T-cell (primary cell): Measurements from ENCODE around the gene UBE2G2. TPM values are rescaled to one million over a fixed set of nuclear protein-coding genes. Genes with fewer than 3 reads are reported as not detected.

Source experiments
- ATAC-seq, 4 experiments: fragments of 200-7000 bp in 3 of 4; fragments of 150-1000 bp in 1 of 4; cut with Tn5 transposase; replicated peaks in 1 of 4; 1 replicate in 3 of 4; 2 replicates in 1 of 4; pipeline ENCODE4 v1.10.0; 2021; ENCODE audit warnings: moderate library complexity in 3 of 4, mild to moderate bottlenecking in 2 of 4, moderate number of reproducible peaks in 1 of 4
- CTCF ChIA-PET, 2 donors: fragments of 300-600 bp; sonication (Branson Sonifier 250); formaldehyde crosslinking; loops; one replicate each; lab custom pipeline; 2022; ENCODE audit warnings: antibody characterized with exemption in 2 of 2; lab: Charles Lee
- POLR2A ChIA-PET, 2 donors: fragments of 300-600 bp; sonication (Branson Sonifier 250); formaldehyde crosslinking; loops; one replicate each; lab custom pipeline; 2022; ENCODE audit warnings: antibody characterized with exemption in 2 of 2; lab: Charles Lee
- DNase-seq, 35 experiments: peaks; one replicate each; pipeline versions ENCODE4 v3.0.0 to v3.0.0-alpha.2; 2013 to 2023
- H3K27ac ChIP-seq: one replicate; pipeline ENCODE4 v1.5.1; 2013; ENCODE audit warnings: low read length
- H3K27me3 ChIP-seq, 2 experiments: replicated peaks in 1 of 2; 1 replicate in 1 of 2; 2 replicates in 1 of 2; pipeline versions ENCODE4 v1.6.1 to v1.7.0; 2013; ENCODE audit warnings: low read length in 1 of 2, mixed read lengths in 1 of 2; ENCODE audit not compliant: control insufficient read depth in 2 of 2, insufficient read depth in 2 of 2; ENCODE audit errors: extremely low read depth in 1 of 2
- H3K36me3 ChIP-seq, 2 donors: 1 replicate in 1 of 2; 2 replicates in 1 of 2; pipeline versions ENCODE4 v1.6.1 to v1.7.0; 2013; ENCODE audit warnings: low read length in 1 of 2; ENCODE audit not compliant: control insufficient read depth in 2 of 2, insufficient read depth in 1 of 2; ENCODE audit errors: extremely low read depth in 1 of 2
- H3K4me1 ChIP-seq, 2 experiments: 1 replicate in 1 of 2; 2 replicates in 1 of 2; pipeline versions ENCODE4 v1.6.1 to v1.7.0; 2013; ENCODE audit warnings: low read length in 2 of 2, mixed read lengths in 1 of 2; ENCODE audit not compliant: insufficient read depth in 2 of 2, control insufficient read depth in 1 of 2; ENCODE audit errors: extremely low read depth in 1 of 2
- H3K4me3 ChIP-seq, 2 donors: 1 replicate in 1 of 2; 2 replicates in 1 of 2; pipeline versions ENCODE4 v1.5.1 to v1.7.0; 2013; ENCODE audit warnings: mild to moderate bottlenecking in 2 of 2, low read length in 1 of 2, moderate library complexity in 1 of 2; ENCODE audit not compliant: control insufficient read depth in 1 of 2; ENCODE audit errors: extremely low read depth in 1 of 2
- H3K9me3 ChIP-seq: 2 replicates; pipeline ENCODE4 v1.7.0; 2013
- H3K27ac Mint-ChIP-seq, 2 donors: one replicate each; pipeline ENCODE4 v1.8.0; 2020 to 2021; ENCODE audit warnings: mild to moderate bottlenecking in 2 of 2, mixed read lengths in 2 of 2
- H3K27me3 Mint-ChIP-seq, 2 donors: one replicate each; pipeline ENCODE4 v1.8.0; 2021 to 2022; ENCODE audit warnings: mixed read lengths in 2 of 2
- H3K36me3 Mint-ChIP-seq: one replicate; pipeline ENCODE4 v1.8.0; 2021; ENCODE audit warnings: mixed read lengths
- H3K4me1 Mint-ChIP-seq, 3 donors: one replicate each; pipeline ENCODE4 v1.8.0; 2020 to 2022; ENCODE audit warnings: mixed read lengths in 3 of 3, mild to moderate bottlenecking in 1 of 3
- H3K4me3 Mint-ChIP-seq, 3 donors: one replicate each; pipeline ENCODE4 v1.8.0; 2020 to 2022; ENCODE audit warnings: mild to moderate bottlenecking in 3 of 3, mixed read lengths in 3 of 3, moderate library complexity in 3 of 3
- H3K9me3 Mint-ChIP-seq, 3 donors: one replicate each; pipeline ENCODE4 v1.8.0; 2020 to 2022; ENCODE audit warnings: mixed read lengths in 3 of 3
- WGBS: methylation state at CpG from one replicate; pipeline ENCODE4 v1.1.5; 2013; ENCODE audit warnings: missing lambda C conversion rate; ENCODE audit not compliant: insufficient coverage; 5-methylcytosine and 5-hydroxymethylcytosine counted together
- total RNA-seq, 35 experiments: library from RNA in 6 of 35; stranded (reverse) in 6 of 35; fragments of 120-200 nt in 1 of 35; gene quantifications; one replicate each; pipeline versions ENCODE4 v1.2.1 to v1.2.4 and lab custom pipeline; 2013 to 2026

UBE2G2 gene
- total RNA-seq, 5 donors from 2014 or later (not counting 1 experiment from before 2014, with no cell fraction given) = 124 to 157 (median 134) TPM

GRCh38 chr21:44764319-44765230, 37.0 kb downstream of the UBE2G2 start:
- H3K27ac Mint-ChIP-seq = peak overlapping the region in 1 of 2 donors; percentile 92
- H3K36me3 Mint-ChIP-seq = peaks cover 7% of the 10 kb centered on the region
- Histone ChIP-seq H3K27ac (peak overlapping the region; percentile 32), H3K27me3 (no peaks in the 10 kb centered on the region), H3K4me3 (no peak overlapping the region), H3K9me3 (no peaks in the 10 kb centered on the region), H3K36me3 (peaks cover 0 to 4% of the 10 kb centered on the region in 2 donors), H3K4me1 (peaks cover 0 to 27% of the 10 kb centered on the region in 2 experiments)
- 82% methylated on average over 21 of the region's 26 CpGs for WGBS
- no peaks in the 10 kb centered on the region for H3K27me3 Mint-ChIP-seq
- DNase-seq (no peak), ATAC-seq (no peak)
- peak overlapping the region in 2 of 3 donors; percentile 9 to 67 for H3K4me3 Mint-ChIP-seq
- peaks cover 14 to 20% (median 17%) of the 10 kb centered on the region in 3 donors for H3K4me1 Mint-ChIP-seq
- no peaks in the 10 kb centered on the region for H3K9me3 Mint-ChIP-seq
- CTCF ChIA-PET = interaction anchor here in 1 of 2 donors (0.5 kb wide), 1 partner anchor 1051 kb away, joined by 4 read pairs; no protein-coding TSS in a partner anchor
- POLR2A ChIA-PET = no interaction called here

- Histone ChIP-seq H3K36me3 (no peaks in the 10 kb centered on the region), H3K9me3 (no peaks in the 10 kb centered on the region), H3K4me1 (peaks cover 0 to 27% of the 10 kb centered on the region in 2 experiments), H3K4me3 (no peak overlapping the region), H3K27me3 (no peaks in the 10 kb centered on the region), H3K27ac (no peak overlapping the region)
- ChIA-PET CTCF (interaction anchor here in 1 of 2 donors (0.6 kb wide), 1 partner anchor 502 kb away, joined by 6 read pairs; the partner anchor contains the start of gene DNMT3L), POLR2A (no interaction called here)
- Mint-ChIP-seq H3K4me1 (peaks cover 14 to 20% (median 17%) of the 10 kb centered on the region in 3 donors), H3K27ac (no peak overlapping the region), H3K27me3 (no peaks in the 10 kb centered on the region), H3K36me3 (peaks cover 5% of the 10 kb centered on the region), H3K9me3 (no peaks in the 10 kb centered on the region), H3K4me3 (no peak overlapping the region)
- ATAC-seq (no peak), DNase-seq (no peak)
- WGBS = 86% methylated on average over 11 of the region's 25 CpGs
These were observed 37.9 kb downstream of the UBE2G2 start for GRCh38 chr21:44763451-44764318.

GRCh38 chr21:44763050-44763378, 38.6 kb downstream of the UBE2G2 start:
- Histone ChIP-seq H3K9me3 (no peaks in the 10 kb centered on the region), H3K36me3 (no peaks in the 10 kb centered on the region), H3K4me1 (peaks cover 0 to 27% of the 10 kb centered on the region in 2 experiments), H3K27me3 (no peaks in the 10 kb centered on the region), H3K4me3 (no peak overlapping the region), H3K27ac (no peak overlapping the region)
- POLR2A ChIA-PET = no interaction called here
- H3K27ac Mint-ChIP-seq = no peak overlapping the region
- H3K36me3 Mint-ChIP-seq = no peaks in the 10 kb centered on the region
- no peaks in the 10 kb centered on the region for H3K9me3 Mint-ChIP-seq
- DNase-seq (no peak), ATAC-seq (no peak)
- CTCF ChIA-PET = interaction anchor here in 1 of 2 donors (0.6 kb wide), 1 partner anchor 501 kb away, joined by 6 read pairs; the partner anchor contains the start of gene DNMT3L
- WGBS = 81% methylated on average over 6 of the region's 8 CpGs
- peaks cover 14 to 20% (median 17%) of the 10 kb centered on the region in 3 donors for H3K4me1 Mint-ChIP-seq
- H3K27me3 Mint-ChIP-seq = no peaks in the 10 kb centered on the region
- H3K4me3 Mint-ChIP-seq = no peak overlapping the region

GRCh38 chr21:44762221-44763049, 39.2 kb downstream of the UBE2G2 start:
- CTCF ChIA-PET = no interaction called here
- Mint-ChIP-seq H3K27me3 (no peaks in the 10 kb centered on the region), H3K4me1 (peaks cover 14 to 20% (median 17%) of the 10 kb centered on the region in 3 donors), H3K4me3 (no peak overlapping the region), H3K27ac (no peak overlapping the region), H3K36me3 (no peaks in the 10 kb centered on the region), H3K9me3 (no peaks in the 10 kb centered on the region)
- H3K27ac ChIP-seq = no peak overlapping the region
- POLR2A ChIA-PET = no interaction called here
- H3K9me3 ChIP-seq = no peaks in the 10 kb centered on the region
- peaks cover 0 to 27% of the 10 kb centered on the region in 2 experiments for H3K4me1 ChIP-seq
- no peak overlapping the region for H3K4me3 ChIP-seq
- 92% methylated on average over 19 of the region's 24 CpGs for WGBS
- DNase-seq (no peak), ATAC-seq (no peak)
- H3K36me3 ChIP-seq = no peaks in the 10 kb centered on the region
- H3K27me3 ChIP-seq = no peaks in the 10 kb centered on the region

- no peaks in the 10 kb centered on the region for H3K36me3 ChIP-seq
- H3K4me1 ChIP-seq = peaks cover 0 to 24% of the 10 kb centered on the region in 2 experiments
- Mint-ChIP-seq H3K27ac (no peak overlapping the region), H3K9me3 (no peaks in the 10 kb centered on the region), H3K4me1 (peaks cover 14 to 18% (median 17%) of the 10 kb centered on the region in 3 donors), H3K4me3 (no peak overlapping the region), H3K27me3 (no peaks in the 10 kb centered on the region), H3K36me3 (no peaks in the 10 kb centered on the region)
- no peak for DNase-seq
- no peak overlapping the region for H3K4me3 ChIP-seq
- POLR2A ChIA-PET = no interaction called here
- WGBS = 88% methylated on average over 7 of the region's 14 CpGs
- no peaks in the 10 kb centered on the region for H3K27me3 ChIP-seq
- no peaks in the 10 kb centered on the region for H3K9me3 ChIP-seq
- H3K27ac ChIP-seq = no peak overlapping the region
- ATAC-seq = no peak
- CTCF ChIA-PET = no interaction called here
These were observed 39.8 kb downstream of the UBE2G2 start for GRCh38 chr21:44761747-44762208.
